GM18505 (cell line): ENCODE results near the gene RNF223.
A peak's percentile ranks its signal among the peaks of the same experiment; 100 is the strongest.
"Not testable (repeated sequence)": the region's sequence is repeated elsewhere in the genome, so short reads cannot be mapped to it uniquely, and the experiment has no call there.

Experiments used
- ATAC-seq: cut with Tn5 transposase; IDR thresholded peaks from one replicate; pipeline ENCODE4 v1.9.1; 2021; ENCODE audit not compliant: unreplicated experiment
- POLR2A ChIP-seq: IDR thresholded peaks from 4 replicates; pipeline ENCODE4 v1.6.1; 2011; ENCODE audit warnings: borderline replicate concordance; ENCODE audit not compliant: insufficient read depth, insufficient read length; ENCODE audit errors: extremely low read depth

The RNF223 gene

DNA sequence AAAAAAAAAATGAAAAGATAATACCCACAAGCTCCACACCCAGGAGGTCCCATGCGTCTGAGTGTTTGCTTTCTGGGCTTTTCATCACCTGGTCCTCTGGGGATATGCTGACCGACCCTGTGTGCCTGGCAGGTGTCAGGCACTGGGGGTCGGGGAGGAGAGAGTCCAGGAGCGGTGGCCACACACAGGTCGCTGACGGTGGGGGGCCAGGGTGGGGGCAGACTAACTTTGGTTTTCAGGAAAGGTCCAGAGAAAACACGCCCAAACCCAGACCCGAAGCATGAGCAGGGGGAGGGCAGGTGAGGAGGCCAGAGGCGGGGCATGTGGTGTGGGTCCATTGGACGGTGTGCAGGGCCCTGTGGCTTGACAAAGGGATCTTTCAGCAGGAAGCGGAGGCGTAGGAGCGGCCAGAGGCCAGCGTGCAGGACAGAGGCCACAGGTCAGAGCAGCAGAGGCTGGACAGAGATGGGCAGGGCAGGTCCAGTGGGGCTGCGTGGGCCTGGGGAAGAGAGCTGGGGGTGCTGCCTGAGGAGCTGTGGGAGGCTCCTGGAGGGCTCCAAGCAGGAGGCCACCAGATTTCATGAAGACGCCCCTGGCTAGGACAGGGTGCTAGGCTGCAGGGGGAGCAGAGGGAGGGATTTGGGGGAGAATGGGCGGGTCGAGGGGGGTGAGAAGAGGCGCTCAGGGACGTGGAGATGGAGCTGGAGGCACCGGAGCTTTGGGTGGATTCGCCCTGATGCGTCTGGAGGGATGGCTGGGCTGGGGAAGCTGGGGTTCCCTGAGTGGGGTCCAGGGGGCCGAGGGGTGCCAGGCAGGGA, 15.8 kb downstream of the RNF223 start:
- TF ChIP-seq POLR2A = no peak

GRCh38 chr1:1057769-1058087, 16.4 kb downstream of the RNF223 start:
- ATAC-seq = not testable (repeated sequence)

More for the DNA sequence above, 15.8 kb downstream of the RNF223 start:
- ATAC-seq = peak; percentile 1

- ATAC-seq = no peak
- TF ChIP-seq POLR2A = no peak
These were observed 18.0 kb downstream of the RNF223 start for GRCh38 chr1:1055841-1056736.

DNA sequence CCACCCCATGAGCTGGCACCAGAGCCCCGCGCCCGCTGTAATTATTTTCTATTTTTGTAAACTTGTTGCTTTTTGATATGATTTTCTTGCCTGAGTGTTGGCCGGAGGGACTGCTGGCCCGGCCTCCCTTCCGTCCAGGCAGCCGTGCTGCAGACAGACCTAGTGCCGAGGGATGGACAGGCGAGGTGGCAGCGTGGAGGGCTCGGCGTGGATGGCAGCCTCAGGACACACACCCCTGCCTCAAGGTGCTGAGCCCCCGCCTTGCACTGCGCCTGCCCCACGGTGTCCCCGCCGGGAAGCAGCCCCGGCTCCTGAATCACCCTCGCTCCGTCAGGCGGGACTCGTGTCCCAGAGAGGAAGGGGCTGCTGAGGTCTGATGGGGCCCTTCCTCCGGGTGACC, 19.1 kb downstream of the RNF223 start:
- no peak for TF ChIP-seq POLR2A

GRCh38 chr1:1054099-1054700, 19.9 kb downstream of the RNF223 start:
- no peak for ATAC-seq
- TF ChIP-seq POLR2A = no peak

More for the DNA sequence above, 19.1 kb downstream of the RNF223 start:
- no peak for ATAC-seq

GRCh38 chr1:1053682-1054081, 20.4 kb downstream of the RNF223 start:
- no peak for ATAC-seq
- TF ChIP-seq POLR2A = no peak

- TF ChIP-seq POLR2A = no peak
- ATAC-seq = no peak
These were observed 21.1 kb downstream of the RNF223 start for GRCh38 chr1:1053022-1053421.

DNA sequence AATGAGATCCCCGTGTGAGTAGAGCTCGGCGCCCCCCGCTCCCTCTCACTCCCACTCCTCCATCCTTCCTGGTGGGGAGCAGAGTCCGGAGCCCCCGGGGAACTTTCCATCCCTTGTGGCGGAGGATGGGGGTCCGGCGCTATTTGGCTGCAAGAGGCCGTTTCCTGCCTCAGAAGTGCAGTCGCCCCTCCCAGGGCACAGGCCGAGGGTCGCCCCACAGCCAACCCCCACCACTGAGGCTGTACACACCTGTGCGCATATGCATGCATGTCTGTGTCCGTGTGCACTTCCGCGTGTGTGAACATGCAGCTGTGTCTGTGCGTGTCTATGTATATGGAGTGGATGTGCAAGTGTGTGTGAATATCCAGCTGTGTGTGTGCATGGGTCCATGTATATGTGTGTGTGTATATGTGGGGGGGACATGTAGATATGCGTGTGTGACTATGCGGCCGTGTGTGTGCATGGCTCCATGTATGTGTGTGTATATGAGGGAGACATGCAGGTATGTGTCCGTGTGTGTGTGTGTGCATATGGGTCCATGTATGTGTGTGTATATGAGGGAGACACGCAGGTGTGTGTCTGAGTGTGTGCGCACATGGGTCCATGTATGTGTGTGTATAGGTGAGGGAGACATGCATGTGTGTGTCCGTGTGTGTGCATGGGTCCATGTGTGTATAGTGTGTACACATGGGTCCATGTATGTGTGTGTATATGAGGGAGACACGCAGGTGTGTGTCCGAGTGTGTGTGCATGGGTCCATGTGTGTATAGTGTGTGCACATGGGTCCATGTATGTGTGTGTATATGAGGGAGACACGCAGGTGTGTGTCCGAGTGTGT, 21.9 kb downstream of the RNF223 start:
- no peak for TF ChIP-seq POLR2A

GRCh38 chr1:1051127-1051810, 22.8 kb downstream of the RNF223 start:
- ATAC-seq = no peak
- TF ChIP-seq POLR2A = no peak

More for the DNA sequence above, 21.9 kb downstream of the RNF223 start:
- no peak for ATAC-seq

DNA sequence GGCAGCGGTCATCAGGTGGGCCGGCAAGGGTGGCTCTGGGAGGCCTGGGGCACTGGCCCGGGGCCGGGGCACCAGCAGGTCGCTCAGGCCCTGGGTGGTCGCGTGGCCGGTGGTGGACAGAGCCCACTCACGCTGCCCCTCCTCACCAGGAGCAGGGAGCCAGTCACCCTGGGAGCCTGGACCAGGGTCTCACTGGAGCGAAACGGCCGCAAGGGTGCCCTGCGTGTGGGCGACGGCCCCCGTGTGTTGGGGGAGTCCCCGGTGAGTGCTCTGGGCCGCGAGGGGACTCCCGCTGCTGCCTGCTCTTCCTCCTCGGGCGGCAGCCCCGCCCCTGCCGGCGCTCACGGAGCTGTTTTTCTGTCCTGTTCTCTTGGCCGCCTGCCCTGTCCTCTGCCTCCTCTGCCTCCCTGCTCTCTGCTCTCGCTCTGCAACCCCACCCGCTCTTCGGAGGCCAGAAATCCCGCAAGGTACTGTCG, 23.5 kb downstream of the RNF223 start:
- no peak for TF ChIP-seq POLR2A
- ATAC-seq = no peak

DNA sequence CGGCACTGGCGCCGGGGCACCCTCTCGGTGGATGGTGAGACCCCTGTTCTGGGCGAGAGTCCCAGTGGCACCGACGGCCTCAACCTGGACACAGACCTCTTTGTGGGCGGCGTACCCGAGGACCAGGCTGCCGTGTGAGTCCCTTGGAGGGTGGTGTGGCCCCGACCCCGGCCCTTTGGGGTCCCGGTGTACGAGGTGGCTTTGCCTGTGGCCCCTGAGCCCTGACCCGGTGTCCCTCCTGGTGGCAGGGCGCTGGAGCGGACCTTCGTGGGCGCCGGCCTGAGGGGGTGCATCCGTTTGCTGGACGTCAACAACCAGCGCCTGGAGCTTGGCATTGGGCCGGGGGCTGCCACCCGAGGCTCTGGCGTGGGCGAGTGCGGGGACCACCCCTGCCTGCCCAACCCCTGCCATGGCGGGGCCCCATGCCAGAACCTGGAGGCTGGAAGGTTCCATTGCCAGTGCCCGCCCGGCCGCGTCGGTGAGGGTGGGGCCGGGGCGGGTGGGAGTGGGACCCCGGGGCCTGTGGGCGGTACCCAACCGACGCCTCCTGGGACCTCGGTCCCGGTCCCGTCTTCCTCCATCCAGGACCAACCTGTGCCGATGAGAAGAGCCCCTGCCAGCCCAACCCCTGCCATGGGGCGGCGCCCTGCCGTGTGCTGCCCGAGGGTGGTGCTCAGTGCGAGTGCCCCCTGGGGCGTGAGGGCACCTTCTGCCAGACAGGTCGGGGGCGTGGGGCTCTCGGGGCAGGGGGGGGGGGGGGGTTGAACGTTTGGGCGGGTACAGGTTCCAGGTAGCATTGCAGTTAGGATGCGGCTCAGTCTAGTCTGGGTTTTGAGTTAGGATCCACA, 24.6 kb downstream of the RNF223 start:
- ATAC-seq = no peak
- TF ChIP-seq POLR2A = no peak

- no peak for TF ChIP-seq POLR2A
- no peak for ATAC-seq
These were observed 25.3 kb downstream of the RNF223 start for GRCh38 chr1:1048765-1049164.

- TF ChIP-seq POLR2A = no peak
- ATAC-seq = no peak
These were observed 26.1 kb downstream of the RNF223 start for GRCh38 chr1:1047963-1048362.
